Bronchial epithelial cell (primary cell): ENCODE data around the gene SLC12A7. TPM values are rescaled to one million over a fixed set of nuclear protein-coding genes. Genes with fewer than 3 reads are reported as not detected.

Experiments used
- DNase-seq: peaks from one replicate; pipeline ENCODE4 v3.0.0-alpha.2; 2010; ENCODE audit warnings: low read depth
- FAIRE-seq: peaks from 2 replicates; lab custom pipeline; 2011; peaks lifted over from hg19 to GRCh38; lab: Jason Lieb, UNC
- H3K27me3 ChIP-seq: 2 replicates; pipeline ENCODE4 v1.5.1; 2011; ENCODE audit warnings: low read length; ENCODE audit not compliant: control insufficient read depth, insufficient read depth
- H3K36me3 ChIP-seq: 2 replicates; pipeline ENCODE4 v1.5.1; 2011; ENCODE audit warnings: low read length; ENCODE audit not compliant: control insufficient read depth, insufficient read depth
- H3K4me3 ChIP-seq: 2 replicates; pipeline ENCODE4 v1.5.1; 2011; ENCODE audit warnings: mild to moderate bottlenecking, low read depth, low read length, control low read depth
- total RNA-seq: library from RNA; depleted of rRNA; stranded (reverse); fragments of >200 nt; gene quantifications from 2 replicates; pipeline ENCODE4 v1.2.1, GENCODE V29; 2014
- TF ChIP-seq, protein P1 (sequence below): IDR thresholded peaks from 2 replicates; pipeline ENCODE4 v1.5.1; 2011; ENCODE audit warnings: mild to moderate bottlenecking, moderate library complexity, low read length, control low read depth, inconsistent platforms; ENCODE audit not compliant: insufficient read depth, severe bottlenecking

Gene SLC12A7
- total RNA-seq, 1 donor from 2014 or later = 10.3 TPM

DNA sequence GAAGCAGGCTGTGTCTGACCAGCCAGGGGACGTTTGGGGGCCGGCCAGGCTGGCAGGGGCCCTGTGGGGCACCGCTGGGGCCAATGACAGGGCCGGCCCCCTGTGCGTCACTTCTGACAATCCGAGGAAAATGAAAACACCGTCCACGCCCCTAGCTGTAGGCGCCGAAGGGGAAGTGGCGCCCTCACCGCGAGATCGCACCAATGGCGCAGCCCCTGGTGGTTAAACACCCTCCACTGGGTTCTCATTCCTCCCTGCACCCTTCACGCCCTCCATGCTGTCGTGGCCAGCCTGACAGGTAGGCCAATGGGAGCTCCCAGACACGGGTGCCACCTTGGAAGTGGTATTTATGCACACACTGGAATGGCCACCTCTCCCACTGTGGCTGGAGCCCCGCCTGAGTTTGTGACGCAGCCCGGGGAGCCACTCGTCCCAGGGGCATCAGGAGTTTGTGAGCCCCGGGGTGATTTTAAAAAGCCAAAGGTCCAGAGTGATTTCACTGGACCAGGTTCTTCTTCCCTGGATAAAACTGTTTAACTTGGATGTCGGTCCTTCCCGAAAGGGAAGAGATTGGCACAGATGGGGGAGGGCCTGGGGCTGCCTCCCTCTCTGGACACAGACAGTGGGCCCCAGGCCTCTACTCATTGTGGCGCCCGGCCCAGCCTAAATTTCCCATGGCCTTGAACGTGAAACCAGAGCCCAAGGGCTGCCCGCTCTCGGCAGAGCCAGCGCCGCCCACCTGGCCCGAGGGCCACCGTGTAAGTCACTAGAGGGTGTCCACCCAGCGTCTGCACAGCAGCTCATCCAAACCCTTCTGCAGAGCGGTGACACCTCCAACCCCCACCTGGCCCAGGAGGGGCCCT lies 53.5 kb downstream of the SLC12A7 start:
- H3K27me3 ChIP-seq = no peaks in the 10 kb centered on the region
- DNase-seq (no peak), FAIRE-seq (no peak)
- TF ChIP-seq, protein P1, sequence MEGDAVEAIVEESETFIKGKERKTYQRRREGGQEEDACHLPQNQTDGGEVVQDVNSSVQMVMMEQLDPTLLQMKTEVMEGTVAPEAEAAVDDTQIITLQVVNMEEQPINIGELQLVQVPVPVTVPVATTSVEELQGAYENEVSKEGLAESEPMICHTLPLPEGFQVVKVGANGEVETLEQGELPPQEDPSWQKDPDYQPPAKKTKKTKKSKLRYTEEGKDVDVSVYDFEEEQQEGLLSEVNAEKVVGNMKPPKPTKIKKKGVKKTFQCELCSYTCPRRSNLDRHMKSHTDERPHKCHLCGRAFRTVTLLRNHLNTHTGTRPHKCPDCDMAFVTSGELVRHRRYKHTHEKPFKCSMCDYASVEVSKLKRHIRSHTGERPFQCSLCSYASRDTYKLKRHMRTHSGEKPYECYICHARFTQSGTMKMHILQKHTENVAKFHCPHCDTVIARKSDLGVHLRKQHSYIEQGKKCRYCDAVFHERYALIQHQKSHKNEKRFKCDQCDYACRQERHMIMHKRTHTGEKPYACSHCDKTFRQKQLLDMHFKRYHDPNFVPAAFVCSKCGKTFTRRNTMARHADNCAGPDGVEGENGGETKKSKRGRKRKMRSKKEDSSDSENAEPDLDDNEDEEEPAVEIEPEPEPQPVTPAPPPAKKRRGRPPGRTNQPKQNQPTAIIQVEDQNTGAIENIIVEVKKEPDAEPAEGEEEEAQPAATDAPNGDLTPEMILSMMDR = no peak
- no peaks in the 10 kb centered on the region for H3K36me3 ChIP-seq
- H3K4me3 ChIP-seq = no peak overlapping the region

DNA sequence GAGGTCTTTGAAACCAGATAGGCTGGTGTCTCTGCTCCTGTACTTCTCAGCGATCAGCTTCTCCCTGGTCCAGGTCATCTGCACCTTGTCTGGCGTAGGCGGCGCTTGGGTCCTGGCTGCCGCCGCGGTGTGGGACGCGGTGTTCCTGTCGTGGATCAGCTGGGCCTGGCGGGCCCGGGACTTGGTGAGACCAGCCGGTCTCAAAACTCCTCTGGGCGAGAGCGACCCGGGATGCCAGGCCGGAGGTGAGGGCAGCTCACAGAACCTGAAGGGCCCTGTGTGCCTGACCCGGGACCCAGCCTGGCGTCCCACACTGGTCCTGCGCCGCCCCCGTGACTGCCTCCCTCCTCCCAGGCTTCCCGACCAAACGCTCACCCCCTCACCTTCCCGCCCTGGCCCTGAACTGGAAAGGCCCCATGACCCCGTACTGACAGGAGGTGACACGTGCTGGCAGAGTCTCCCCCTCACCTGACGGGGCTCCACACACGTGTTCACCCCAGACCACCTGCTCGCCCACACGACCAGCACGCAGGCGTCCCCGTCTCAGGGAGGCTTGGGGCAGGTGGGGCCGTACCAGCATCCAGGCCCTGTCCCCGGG lies 54.3 kb downstream of the SLC12A7 start:
- no peaks in the 10 kb centered on the region for H3K36me3 ChIP-seq
- TF ChIP-seq, protein P1 = no peak
- H3K27me3 ChIP-seq = no peaks in the 10 kb centered on the region
- FAIRE-seq = no peak
- no peak overlapping the region for H3K4me3 ChIP-seq
- DNase-seq = no peak

DNA sequence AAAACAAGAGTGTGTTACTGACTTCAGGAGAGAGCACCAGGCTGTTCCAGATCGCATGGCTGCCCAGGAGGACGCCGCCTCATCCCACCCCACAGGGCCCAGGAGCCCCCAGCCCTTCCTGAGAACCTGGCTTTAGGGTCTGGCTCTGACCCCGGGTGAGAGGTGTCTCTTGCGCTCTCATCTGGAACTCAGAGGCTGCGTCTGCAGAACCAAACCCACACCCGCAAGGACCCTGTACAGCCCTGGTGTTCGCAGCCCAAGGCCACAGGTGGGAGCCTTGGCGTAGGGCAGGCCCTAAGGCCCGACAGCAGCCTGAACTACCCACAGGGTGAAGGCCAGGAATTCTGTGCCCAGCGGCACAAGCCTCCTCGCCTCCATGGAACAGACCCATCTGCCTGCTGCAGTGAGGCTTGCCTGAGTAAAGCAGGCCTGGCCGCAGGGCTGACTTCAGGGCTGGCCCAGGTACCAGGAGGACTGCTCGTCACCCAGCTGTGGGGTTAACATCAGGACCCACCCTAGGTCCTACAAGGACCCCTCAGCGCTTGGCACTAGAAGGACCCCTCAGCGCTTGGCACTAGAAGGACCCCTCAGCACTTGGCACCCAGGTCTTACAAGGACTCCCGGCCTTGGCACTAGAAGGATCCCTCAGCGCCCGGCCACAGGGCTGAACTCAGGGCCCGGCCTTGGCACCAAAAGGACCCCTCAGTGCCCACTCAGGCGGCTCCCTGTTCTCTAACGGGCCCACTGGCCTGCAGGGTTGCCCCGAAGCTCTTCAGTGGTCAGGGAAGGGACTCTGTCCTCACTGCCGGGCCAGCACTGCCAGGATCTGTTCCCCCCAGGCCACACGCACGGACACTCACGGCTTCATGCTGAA lies 55.0 kb downstream of the SLC12A7 start:
- Histone ChIP-seq H3K4me3 (no peak overlapping the region), H3K27me3 (no peaks in the 10 kb centered on the region), H3K36me3 (no peaks in the 10 kb centered on the region)
- DNase-seq (no peak), FAIRE-seq (no peak)
- TF ChIP-seq, protein P1 = no peak

DNA sequence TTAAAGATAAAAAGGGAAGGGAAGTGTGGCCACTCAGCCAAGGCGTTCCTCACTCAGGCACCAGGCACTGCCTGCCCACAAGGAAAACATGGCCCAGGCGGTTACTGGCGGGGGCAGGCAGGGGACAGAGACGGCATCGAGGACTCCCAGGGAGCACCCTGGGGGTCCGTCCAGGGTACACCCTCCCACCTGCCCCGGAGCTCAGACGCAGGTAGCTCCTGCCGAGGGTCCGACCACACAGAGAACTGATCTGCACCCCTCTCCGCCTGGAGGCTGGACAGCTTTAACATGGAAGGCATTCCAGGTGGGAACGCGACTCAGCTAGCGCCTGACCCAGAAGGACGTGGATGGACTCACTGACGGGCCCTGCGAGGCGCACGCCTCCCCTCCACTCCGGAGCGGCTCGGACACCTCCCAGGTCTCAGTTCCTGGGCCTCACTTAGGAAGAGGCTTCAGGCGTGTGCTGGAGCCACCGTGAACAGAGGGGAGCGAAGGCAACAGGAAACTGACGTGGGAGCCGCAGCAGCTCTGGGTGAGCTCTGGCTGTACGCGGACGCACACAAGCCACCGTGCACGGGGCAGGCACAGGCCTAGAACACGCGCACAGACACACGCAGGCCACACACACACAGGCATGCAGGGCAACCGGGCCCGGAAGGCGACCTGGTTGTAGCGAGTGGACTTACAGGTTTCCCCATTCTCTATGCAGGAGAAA lies 55.8 kb downstream of the SLC12A7 start:
- Histone ChIP-seq H3K27me3 (no peaks in the 10 kb centered on the region), H3K36me3 (no peaks in the 10 kb centered on the region), H3K4me3 (no peak overlapping the region)
- TF ChIP-seq, protein P1 = no peak
- DNase-seq = no peak
- FAIRE-seq = no peak
